ENCODE data around the gene HMCN2.

Gene HMCN2

GRCh38 chr9:130325921-130326320 lies 60.4 kb downstream of the HMCN2 start:
- no peak for TF ChIP-seq CTCF (conservative IDR thresholded peaks at IDR 0.05; ENCODE audit: low read depth, low read length)
- no peak overlapping the region for H3K4me3 ChIP-seq (ENCODE audit: low read length)
- no peak for DNase-seq (ENCODE audit: low read depth)

- H3K4me3 ChIP-seq (ENCODE audit: low read length), result no peak overlapping the region
- peak; percentile 52 for TF ChIP-seq CTCF (conservative IDR thresholded peaks at IDR 0.05; ENCODE audit: low read depth, low read length)
- DNase-seq (ENCODE audit: low read depth), result no peak
Measured at GRCh38 chr9:130327070-130327780, 61.7 kb downstream of the HMCN2 start.

- H3K4me3 ChIP-seq (ENCODE audit: low read length), result no peak overlapping the region
- no peak for TF ChIP-seq CTCF (conservative IDR thresholded peaks at IDR 0.05; ENCODE audit: low read depth, low read length)
- DNase-seq (ENCODE audit: low read depth), result no peak
Measured at GRCh38 chr9:130327781-130328348, 62.3 kb downstream of the HMCN2 start.

GRCh38 chr9:130328349-130328801 lies 62.8 kb downstream of the HMCN2 start:
- H3K4me3 ChIP-seq (ENCODE audit: low read length), result no peak overlapping the region
- DNase-seq (ENCODE audit: low read depth), result no peak
- TF ChIP-seq CTCF (conservative IDR thresholded peaks at IDR 0.05; ENCODE audit: low read depth, low read length), result no peak

GRCh38 chr9:130329061-130329460 lies 63.5 kb downstream of the HMCN2 start:
- no peak for DNase-seq (ENCODE audit: low read depth)
- TF ChIP-seq CTCF (conservative IDR thresholded peaks at IDR 0.05; ENCODE audit: low read depth, low read length), result no peak
- no peak overlapping the region for H3K4me3 ChIP-seq (ENCODE audit: low read length)

- no peak overlapping the region for H3K4me3 ChIP-seq (ENCODE audit: low read length)
- no peak for DNase-seq (ENCODE audit: low read depth)
- no peak for TF ChIP-seq CTCF (conservative IDR thresholded peaks at IDR 0.05; ENCODE audit: low read depth, low read length)
Measured at GRCh38 chr9:130330202-130330862, 64.8 kb downstream of the HMCN2 start.

All from retinal pigment epithelial cell (primary cell).